Tibial artery (tissue), 4 donors: ENCODE data around the gene GPR4.

Experiments
- DNase-seq, 2 donors: peaks; one replicate each; pipeline ENCODE4 v3.0.0-alpha.2; 2019
- H3K27ac ChIP-seq, 2 donors: fragments of 200-600 bp; sonication (generic) in 1 of 2; 1 replicate in 1 of 2; 2 replicates in 1 of 2; pipeline ENCODE4 v1.5.1; 2018 to 2019; ENCODE audit warnings: mild to moderate bottlenecking in 1 of 2
- H3K27me3 ChIP-seq, 2 donors: fragments of 200-600 bp; sonication (generic) in 1 of 2; one replicate each; pipeline versions ENCODE4 v1.5.1 to v1.6.0; 2016 to 2019
- H3K36me3 ChIP-seq, 3 donors: fragments of 200-600 bp; sonication (generic) in 2 of 3; one replicate each; pipeline ENCODE4 v1.5.1; 2016 to 2019; ENCODE audit warnings: mild to moderate bottlenecking in 2 of 3
- H3K4me1 ChIP-seq, 4 donors: fragments of 200-600 bp; sonication (generic) in 2 of 4; 1 replicate in 3 of 4; 2 replicates in 1 of 4; pipeline ENCODE4 v1.5.1; 2016 to 2019
- H3K4me3 ChIP-seq, 2 donors: fragments of 200-600 bp; sonication (generic) in 1 of 2; 1 replicate in 1 of 2; 2 replicates in 1 of 2; pipeline ENCODE4 v1.5.1; 2018 to 2019; ENCODE audit warnings: mild to moderate bottlenecking in 2 of 2
- H3K9me3 ChIP-seq, 3 donors: fragments of 200-600 bp; sonication (generic) in 1 of 3; one replicate each; pipeline ENCODE4 v1.5.1; 2016 to 2019
- CTCF ChIP-seq, 2 experiments: fragments of 200-600 bp in 1 of 2; fragments of 450-650 bp in 1 of 2; IDR thresholded peaks; one replicate each; pipeline ENCODE4 v1.5.1; 2017 to 2019; ENCODE audit warnings: antibody characterized with exemption in 2 of 2, mild to moderate bottlenecking in 1 of 2, moderate library complexity in 1 of 2
- intact Hi-C: fragments of 100-400 bp; cut with DNase I; formaldehyde crosslinking; loops from one replicate; pipeline ENCODE4 v1.15.0; 2023; ENCODE audit warnings: low total_unique reads

GPR4 gene

GRCh38 chr19:45597425-45598111 is 4.4 kb downstream of the GPR4 start:
- Histone ChIP-seq H3K4me1 (peaks cover 0 to 17% (median 8%) of the 10 kb centered on the region in 4 donors), H3K27me3 (peaks cover 3 to 88% of the 10 kb centered on the region in 2 donors), H3K36me3 (no peaks in the 10 kb centered on the region), H3K4me3 (no peak overlapping the region), H3K9me3 (no peaks in the 10 kb centered on the region), H3K27ac (no peak overlapping the region)
- DNase-seq: no peak
- intact Hi-C loops: no loop called here
- TF ChIP-seq CTCF (IDR thresholded peaks at IDR 0.05): no peak

GRCh38 chr19:45595814-45596213 is 6.2 kb downstream of the GPR4 start:
- Histone ChIP-seq H3K27me3 (peaks cover 0 to 88% of the 10 kb centered on the region in 2 donors), H3K9me3 (no peaks in the 10 kb centered on the region), H3K4me3 (no peak overlapping the region), H3K4me1 (peaks cover 0 to 16% (median 8%) of the 10 kb centered on the region in 4 donors), H3K36me3 (no peaks in the 10 kb centered on the region), H3K27ac (no peak overlapping the region)
- DNase-seq: no peak
- no peak for TF ChIP-seq CTCF (IDR thresholded peaks at IDR 0.05)
- intact Hi-C loops: no loop called here

GRCh38 chr19:45593520-45593919 is 8.5 kb downstream of the GPR4 start:
- TF ChIP-seq CTCF (IDR thresholded peaks at IDR 0.05): no peak
- Histone ChIP-seq H3K36me3 (no peaks in the 10 kb centered on the region), H3K27me3 (peaks cover 0 to 80% of the 10 kb centered on the region in 2 donors), H3K4me1 (peaks cover 0 to 11% (median 4%) of the 10 kb centered on the region in 4 donors), H3K4me3 (no peak overlapping the region), H3K27ac (no peak overlapping the region), H3K9me3 (no peaks in the 10 kb centered on the region)
- DNase-seq: no peak
- intact Hi-C loops: no loop called here

- Histone ChIP-seq H3K4me3 (no peak overlapping the region), H3K27me3 (peaks cover 0 to 68% of the 10 kb centered on the region in 2 donors), H3K27ac (no peak overlapping the region), H3K36me3 (no peaks in the 10 kb centered on the region), H3K9me3 (no peaks in the 10 kb centered on the region), H3K4me1 (peaks cover 0 to 5% (median 0%) of the 10 kb centered on the region in 4 donors)
- no peak for DNase-seq
- intact Hi-C loops: no loop called here
- TF ChIP-seq CTCF (IDR thresholded peaks at IDR 0.05): no peak
Observed at GRCh38 chr19:45592366-45592765, 9.6 kb downstream of the GPR4 start.

GRCh38 chr19:45591638-45592005 is 10.4 kb downstream of the GPR4 start:
- no peak for DNase-seq
- Histone ChIP-seq H3K27ac (no peak overlapping the region), H3K27me3 (peaks cover 0 to 62% of the 10 kb centered on the region in 2 donors), H3K9me3 (no peaks in the 10 kb centered on the region), H3K36me3 (no peaks in the 10 kb centered on the region), H3K4me3 (no peak overlapping the region), H3K4me1 (peaks cover 0 to 5% (median 0%) of the 10 kb centered on the region in 4 donors)
- no peak for TF ChIP-seq CTCF (IDR thresholded peaks at IDR 0.05)
- intact Hi-C loops: no loop called here
